Neural progenitor cell (in vitro differentiated cells): Measurements from ENCODE around the gene LPCAT4.

Source experiments
- EZH2 ChIP-seq: fragments of 200-600 bp; sonication (generic); IDR thresholded peaks from 2 replicates; pipeline ENCODE4 v1.6.1; 2017; ENCODE audit warnings: antibody characterized with exemption, mild to moderate bottlenecking, moderate library complexity
- TF ChIP-seq, protein P1 (sequence below): fragments of 200-600 bp; sonication (generic); IDR thresholded peaks from 2 replicates; pipeline ENCODE4 v1.5.1; 2017; ENCODE audit warnings: antibody characterized with exemption, mild to moderate bottlenecking

DNA sequence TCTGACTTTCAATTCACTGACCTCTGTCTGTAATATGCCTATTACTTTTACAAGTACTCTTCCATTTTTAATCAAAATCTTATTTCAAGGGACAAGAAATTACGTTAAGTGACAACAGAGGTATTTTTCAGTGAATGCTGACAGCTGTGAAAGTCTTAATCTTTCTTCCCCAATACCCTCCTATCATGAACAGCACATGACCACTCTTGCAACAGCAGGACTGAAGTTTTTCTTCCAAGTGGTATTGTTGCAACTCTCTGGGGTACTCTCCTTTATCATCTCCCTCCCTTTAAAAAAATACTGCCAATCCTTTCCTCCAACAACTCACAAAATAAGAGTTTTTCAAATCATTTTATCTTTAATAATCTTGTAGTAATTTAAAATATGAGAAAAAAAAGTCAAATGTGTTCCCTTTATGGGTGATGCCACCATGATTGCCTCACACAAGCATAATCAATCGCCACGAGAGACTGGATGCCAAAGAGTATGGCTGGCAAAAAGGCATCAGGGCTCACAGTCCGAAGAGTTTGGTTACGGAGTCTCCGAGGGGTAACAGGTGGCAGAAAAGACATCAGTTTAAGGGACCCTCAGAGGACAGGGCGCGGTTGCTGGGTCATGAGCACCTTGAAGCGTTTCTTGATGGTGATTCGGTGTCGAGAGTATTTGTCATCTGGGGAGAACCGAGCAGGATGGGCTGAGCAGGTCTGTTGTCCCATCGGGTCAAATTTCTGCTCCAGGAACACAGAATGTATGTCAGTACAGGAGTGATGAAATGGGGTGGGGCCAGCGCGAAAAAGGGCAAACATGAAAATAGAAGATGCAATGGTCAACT, 25.4 kb downstream of the LPCAT4 start:
- TF ChIP-seq, protein P1, sequence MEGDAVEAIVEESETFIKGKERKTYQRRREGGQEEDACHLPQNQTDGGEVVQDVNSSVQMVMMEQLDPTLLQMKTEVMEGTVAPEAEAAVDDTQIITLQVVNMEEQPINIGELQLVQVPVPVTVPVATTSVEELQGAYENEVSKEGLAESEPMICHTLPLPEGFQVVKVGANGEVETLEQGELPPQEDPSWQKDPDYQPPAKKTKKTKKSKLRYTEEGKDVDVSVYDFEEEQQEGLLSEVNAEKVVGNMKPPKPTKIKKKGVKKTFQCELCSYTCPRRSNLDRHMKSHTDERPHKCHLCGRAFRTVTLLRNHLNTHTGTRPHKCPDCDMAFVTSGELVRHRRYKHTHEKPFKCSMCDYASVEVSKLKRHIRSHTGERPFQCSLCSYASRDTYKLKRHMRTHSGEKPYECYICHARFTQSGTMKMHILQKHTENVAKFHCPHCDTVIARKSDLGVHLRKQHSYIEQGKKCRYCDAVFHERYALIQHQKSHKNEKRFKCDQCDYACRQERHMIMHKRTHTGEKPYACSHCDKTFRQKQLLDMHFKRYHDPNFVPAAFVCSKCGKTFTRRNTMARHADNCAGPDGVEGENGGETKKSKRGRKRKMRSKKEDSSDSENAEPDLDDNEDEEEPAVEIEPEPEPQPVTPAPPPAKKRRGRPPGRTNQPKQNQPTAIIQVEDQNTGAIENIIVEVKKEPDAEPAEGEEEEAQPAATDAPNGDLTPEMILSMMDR, result no peak
- TF ChIP-seq EZH2, result no peak
